ENCODE data around the gene OR6N2.

Gene OR6N2, protein sequence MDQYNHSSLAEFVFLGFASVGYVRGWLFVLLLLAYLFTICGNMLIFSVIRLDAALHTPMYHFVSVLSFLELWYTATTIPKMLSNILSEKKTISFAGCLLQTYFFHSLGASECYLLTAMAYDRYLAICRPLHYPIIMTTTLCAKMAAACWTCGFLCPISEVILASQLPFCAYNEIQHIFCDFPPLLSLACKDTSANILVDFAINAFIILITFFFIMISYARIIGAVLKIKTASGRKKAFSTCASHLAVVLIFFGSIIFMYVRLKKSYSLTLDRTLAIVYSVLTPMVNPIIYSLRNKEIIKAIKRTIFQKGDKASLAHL

DNA sequence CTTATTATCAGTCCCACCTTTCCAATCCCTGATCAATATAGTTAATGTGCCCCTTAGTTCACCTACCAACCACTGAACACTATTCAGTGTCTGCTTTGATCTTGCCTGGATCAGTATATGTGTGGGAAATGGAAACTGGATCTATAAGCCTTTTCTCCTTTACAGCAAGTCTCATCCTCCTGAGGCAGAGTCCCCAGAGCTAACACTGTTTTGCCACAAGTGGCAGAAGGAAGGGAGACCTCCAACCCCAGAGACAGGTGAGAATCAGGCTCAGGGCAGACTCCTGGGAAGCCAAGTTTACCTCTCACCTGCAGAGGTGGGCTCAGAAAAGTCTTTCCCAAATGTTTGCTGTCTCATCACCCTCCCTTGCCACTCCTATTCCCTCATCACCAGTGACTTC, at the start of gene OR6N2:
TSS of gene OR6N2 (minus strand) at position 101 of the 400 bp plus-strand sequence. CDS start 3,569 bp downstream, outside the sequence.
- DNase-seq (ENCODE audit: low read depth in 2 of 2): no peak

DNA sequence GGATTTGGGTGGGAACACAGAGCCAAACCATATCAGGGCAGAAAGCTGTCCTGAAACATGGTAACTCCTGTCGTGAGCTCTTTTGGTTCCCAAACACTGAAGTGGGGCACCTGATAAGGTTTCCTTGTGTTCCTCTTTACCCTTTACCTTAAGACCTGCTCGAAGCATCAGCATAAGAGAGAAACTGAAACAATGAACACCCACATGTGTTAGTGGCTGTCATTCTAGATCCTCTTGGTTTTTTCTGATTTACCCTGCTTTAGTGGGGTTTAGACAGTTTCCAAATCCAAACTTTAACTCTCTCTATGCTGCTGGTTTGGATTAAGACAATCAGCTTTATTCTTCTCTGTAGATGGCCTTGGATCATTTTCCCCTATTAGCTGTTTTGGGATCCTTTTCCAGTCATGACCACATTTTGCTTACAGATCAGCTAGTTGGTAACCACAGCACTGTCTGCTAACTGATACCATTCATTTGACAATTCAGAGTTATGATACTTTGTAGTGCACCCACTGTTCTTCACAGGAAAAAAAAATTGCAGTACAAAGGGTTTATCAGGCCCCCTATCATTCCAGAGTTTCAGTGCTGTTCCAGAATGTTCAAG, 49.2 kb upstream of the OR6N2 start:
- no peak for DNase-seq (ENCODE audit: low read depth in 2 of 2)

DNA sequence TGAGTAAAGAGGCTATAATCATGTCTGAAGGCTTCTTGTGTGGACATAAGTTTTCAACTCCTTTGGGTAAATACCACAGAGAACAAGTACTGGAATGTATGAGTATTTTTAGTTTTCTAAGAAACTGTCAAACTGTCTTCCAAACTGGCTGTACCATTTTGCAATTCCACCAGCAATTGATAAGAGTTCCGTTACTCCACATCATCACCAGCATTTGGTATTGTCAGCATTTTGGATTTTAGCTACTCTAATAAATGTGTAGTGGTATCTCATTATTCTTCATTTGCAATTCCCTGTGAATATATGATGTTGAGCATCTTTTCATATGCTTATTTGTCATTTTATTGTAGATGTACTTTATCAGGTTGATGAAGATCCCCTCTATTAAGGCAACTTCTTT, 40.7 kb upstream of the OR6N2 start:
- no peak for DNase-seq (ENCODE audit: low read depth in 2 of 2)

DNA sequence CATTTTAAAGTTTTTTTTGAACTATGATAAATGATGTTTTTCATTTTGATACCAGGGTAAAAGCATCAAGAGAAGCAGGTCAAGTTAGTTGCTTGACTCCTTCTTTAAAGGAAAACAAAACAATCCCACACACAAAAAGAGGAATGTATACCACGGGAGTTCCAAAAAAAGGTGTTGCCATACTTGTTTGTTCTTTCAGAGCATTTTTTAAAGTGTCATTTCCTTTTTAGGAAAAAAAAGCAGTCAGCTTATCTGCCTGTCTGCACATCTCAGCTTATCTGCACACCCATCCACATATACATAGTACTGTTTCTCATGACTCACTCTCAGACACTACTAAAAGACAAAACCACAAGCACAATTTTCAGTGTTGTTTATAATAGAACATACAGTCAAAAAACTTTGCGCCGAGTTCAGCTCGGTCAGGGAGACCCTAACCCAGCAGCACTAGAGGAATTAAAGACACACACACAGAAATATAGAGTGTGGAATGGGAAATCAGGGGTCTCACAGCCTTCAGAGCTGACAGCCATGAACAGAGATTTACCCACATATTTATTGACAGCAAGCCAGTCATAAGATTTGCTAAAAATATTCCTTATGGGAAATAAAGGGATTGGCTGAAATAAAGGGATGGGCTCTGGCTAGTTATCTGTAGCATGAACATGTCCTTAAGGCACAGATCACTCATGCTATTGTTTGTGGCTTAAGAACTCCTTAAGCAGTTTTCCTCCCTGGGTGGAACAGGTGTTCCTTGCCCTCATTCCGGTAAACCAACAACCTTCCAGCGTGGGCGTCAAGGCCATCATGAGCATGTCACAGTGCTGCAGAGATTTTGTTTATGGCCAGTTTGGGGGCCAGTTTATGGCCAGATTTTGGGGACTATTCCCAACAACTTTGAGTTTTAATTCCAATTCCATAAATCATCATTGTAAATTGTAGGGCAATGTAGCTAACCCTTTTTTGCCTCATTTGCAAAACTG, 38.7 kb upstream of the OR6N2 start:
- DNase-seq (ENCODE audit: low read depth in 2 of 2): no peak

DNA sequence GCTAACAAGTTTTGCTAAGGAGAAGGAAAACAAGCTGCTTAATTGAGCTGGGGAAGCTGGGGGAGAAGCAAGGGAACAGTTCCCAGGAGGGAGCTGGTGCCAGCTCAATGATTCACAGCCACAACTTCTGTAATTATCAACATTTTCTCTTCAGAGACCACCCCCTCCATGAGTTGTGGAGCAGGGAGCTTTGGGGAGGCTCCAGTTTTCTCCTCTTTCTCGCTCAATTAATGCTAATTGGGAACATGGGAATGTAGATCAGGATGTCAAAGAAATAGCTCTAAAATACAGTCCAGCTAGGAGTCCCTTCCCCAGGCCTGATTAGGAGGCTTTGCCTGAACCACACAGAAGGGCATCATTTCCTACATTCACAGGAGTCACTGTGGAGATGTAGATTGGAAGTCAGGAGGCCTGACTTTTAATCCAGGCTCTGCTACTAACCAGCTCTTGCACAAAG, 38.0 kb upstream of the OR6N2 start:
- DNase-seq (ENCODE audit: low read depth in 2 of 2): no peak

DNA sequence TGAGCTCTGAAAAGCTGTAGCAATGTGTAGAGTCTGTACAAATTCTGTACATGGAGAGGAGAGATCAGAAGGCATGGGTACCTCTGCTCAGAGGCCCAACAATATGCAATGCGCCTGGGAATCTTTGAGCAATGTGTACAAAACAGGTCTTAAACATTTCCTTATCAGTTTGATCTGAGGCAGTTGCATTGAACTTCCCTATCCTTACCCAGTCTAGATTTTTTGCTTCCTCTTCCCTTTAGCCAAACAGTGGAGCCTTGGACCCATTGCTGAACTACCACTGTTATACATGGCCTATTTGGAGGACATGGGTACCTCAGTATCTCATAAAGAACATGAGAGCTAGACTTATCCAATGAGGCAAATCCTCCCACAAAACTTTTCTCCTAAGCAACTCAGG, 37.6 kb upstream of the OR6N2 start:
- no peak for DNase-seq (ENCODE audit: low read depth in 2 of 2)

DNA sequence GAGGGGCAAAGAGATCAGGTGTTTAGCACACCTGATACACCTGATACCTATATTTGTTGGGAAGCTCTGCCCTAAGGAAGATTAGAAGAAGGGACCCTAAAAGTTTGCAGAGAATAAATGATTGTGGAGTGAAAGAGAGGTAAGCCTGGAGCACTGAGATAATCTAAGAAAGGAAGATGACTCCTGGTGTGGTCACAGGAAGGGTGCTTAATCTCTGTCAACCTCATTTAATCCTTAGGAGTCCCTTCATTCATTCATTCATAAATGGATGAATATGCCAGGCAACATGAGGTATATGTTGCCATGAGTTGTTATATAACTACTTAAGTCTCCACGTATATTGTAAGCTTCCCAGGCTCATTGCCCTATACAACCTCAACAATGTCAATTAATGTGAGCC, 34.0 kb upstream of the OR6N2 start:
- DNase-seq (ENCODE audit: low read depth in 2 of 2): no peak

DNA sequence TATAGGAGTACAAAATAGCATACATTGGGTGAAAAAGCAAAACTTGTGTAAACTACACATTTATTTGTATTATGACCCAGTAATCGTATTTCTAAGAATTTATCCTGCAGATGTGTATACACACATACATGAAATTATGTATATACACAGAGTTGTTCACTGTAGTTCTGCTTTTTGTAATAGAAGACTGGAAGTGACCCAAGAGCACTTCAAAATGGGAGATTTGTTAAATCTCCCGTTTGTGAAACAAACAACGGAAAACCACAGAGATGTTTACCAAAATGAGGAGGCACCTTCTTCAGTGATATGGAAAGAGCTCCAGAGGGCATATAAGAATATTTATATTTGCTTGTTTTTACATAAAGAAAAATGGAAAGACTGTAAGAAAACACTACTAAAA, 32.2 kb upstream of the OR6N2 start:
- no peak for DNase-seq (ENCODE audit: low read depth in 2 of 2)

DNA sequence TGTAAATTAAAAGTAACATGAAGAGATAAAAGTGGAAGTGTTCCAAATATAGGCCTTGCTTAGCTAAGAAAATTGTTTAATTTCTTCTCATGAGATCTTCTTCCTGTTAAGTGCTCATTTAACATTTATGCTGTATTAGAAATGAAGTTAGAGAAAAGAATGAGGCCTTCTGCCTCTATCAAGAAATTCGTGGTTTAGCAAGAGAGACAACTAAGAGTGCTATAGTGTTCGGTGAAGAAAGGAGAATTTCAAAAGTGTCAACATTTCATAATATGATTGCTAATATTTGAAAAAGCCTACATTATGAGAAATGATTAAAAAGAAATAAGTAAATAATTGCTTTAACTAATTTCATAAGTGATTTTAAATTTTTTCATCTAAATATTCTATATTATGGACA, 31.3 kb upstream of the OR6N2 start:
- DNase-seq (ENCODE audit: low read depth in 2 of 2): no peak

DNA sequence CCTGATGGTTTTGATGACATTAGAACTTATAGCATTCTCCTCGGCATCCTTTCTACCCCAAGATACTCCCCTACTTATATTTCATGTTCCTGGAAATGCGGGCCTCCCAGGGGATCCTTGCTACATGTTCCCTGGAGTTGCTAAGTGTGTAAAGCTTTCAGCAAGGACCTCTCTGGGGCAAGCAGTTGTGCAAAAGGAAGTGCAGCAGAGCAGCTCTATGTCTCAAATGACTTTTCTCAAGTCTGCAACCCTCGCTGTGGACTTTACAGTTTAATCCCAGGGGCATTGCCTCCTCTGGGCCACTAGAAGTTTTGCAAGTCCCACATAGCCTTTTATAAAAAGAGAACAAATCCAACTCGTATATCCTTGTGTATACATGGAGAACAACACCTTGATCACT, 29.3 kb upstream of the OR6N2 start:
- DNase-seq (ENCODE audit: low read depth in 2 of 2): no peak

DNA sequence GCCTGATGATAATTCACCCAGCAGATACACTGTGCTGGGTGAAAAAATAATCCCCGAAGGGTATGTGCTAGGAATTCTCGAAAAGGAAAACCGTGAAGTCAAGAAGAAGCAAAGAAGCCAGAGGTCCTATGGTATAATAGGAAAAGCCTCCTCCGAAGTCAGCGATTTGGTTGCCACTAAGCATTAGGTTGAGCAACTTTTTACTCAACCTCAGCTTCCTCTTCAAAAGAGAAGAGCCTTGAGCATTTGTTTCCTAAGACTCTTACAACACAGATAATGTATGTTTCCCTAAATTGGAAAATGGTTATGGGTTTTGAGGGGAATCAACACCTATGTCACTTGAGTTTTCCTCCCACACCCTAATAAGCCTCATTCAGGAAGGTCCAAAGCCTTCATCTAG, 28.9 kb upstream of the OR6N2 start:
- no peak for DNase-seq (ENCODE audit: low read depth in 2 of 2)

DNA sequence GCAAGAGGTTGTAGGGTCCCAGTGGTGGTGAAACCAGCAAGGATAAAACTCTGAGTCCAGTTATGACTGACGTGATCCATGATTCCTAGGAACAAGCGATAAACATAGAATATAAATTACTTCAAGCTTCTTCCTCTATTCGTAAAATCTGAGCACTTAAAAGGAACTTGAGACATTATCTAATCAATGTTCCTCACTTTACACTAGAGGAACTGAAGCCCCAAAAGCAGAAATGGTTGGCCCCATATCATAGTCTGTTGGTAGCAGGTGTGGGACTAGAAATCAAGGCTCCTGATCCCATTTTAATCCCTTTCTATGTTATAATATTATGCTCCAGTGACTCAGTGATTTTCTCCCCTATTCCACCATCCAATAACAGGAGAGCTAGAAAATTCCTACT, 28.3 kb upstream of the OR6N2 start:
- DNase-seq (ENCODE audit: low read depth in 2 of 2): no peak

DNA sequence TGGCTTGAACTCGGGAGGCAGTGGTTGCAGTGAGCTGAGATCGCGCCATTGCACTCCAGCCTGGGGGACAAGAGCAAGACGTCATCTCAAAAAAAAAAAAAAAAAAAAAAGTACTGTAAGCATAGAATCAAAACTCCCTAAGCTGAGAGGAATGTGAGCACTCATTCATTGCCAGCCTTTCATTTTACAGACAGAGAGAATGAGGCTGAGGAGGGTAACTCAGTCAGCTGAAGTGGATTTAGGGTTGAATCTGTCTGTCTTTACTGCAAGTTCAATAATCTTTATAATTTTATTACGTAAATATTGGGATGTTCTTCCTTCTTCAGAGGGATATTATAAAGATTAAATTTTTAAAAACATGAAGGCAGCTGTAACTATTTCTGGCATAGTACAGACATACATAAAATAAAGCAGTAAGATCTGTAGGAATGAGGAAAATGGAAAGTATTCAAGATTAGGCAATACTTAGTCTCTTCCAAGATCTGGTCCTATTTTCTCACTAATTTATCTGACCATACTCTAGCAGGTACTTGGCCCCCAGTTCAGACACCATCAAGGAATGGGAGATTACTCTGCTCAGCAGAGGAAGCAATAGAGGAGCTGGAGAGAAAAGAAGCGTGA, 26.0 kb upstream of the OR6N2 start:
- no peak for DNase-seq (ENCODE audit: low read depth in 2 of 2)

DNA sequence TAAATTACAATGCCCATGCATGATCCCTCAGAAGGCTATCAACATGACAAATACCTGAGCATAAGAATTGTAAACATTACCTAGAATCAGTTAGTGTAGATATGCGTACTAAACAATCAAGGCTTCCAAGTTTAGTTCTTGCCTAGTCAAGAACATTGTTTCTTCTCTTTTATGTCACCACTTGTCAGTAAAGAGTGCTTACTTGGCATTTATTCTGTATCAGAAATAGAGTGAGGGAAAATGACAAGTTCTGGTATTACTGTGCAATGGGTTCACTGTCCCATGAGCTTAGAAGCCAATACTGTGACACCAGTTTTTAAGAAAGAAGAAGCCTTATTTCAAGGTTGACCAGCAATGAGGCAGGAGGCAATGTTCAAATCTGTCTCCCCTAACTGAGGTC, 22.7 kb upstream of the OR6N2 start:
- no peak for DNase-seq (ENCODE audit: low read depth in 2 of 2)

DNA sequence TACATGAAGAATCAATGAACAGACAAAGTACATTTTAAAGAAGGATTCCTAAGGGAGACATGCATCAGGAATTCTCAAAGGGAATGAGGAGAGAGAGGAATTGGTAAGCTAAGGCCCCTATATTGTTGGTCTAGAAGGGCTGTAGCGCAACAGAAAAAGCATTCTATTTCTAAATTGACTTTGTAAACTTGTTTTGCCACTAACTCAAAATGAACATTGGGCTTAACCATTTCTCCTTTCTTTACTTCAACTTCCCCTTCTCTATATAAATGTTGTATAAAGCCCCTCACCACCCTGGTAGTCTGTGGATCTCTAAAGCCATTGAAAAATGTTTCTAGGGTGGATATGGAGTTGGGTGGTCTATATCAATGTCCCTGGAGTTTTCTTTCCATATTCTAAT, 20.4 kb upstream of the OR6N2 start:
- DNase-seq (ENCODE audit: low read depth in 2 of 2): no peak

DNA sequence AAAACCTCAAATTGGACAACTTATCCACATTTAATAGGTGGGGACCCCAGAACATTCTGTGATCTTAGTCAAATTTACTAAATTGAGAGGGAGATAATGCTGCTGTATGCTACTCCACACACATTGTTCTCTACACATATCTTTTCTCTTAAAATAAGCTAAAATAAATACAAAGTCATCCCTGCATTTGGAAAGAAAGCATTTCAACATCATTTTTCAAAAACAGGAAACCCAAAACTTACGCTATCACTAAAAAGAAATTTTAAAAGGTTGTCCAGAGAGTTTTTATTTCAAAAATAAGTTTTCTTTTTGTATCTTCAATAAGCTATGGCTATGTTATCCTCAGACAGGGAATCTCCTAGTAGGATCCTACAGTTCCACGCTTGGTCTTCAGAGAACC, 19.5 kb upstream of the OR6N2 start:
- DNase-seq (ENCODE audit: low read depth in 2 of 2): no peak

DNA sequence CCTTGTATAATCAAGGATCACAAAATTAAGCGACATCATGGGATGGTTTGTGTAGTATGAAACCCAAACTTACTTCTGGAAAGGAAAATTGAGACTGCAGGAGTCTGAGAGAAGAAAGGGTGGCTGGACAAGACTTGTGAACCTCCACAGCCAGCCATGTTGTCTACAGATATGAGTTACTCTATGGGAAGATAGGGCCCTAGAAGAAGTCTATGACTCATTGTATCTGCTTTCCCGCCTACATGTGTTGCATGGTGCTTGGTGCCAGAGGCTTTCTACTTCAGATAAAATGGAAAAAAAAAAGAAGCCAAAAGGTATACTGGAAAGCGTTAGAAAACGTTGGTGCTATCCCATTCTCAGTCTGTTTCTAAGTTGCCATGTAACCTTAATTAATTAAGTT, 18.7 kb upstream of the OR6N2 start:
- no peak for DNase-seq (ENCODE audit: low read depth in 2 of 2)

DNA sequence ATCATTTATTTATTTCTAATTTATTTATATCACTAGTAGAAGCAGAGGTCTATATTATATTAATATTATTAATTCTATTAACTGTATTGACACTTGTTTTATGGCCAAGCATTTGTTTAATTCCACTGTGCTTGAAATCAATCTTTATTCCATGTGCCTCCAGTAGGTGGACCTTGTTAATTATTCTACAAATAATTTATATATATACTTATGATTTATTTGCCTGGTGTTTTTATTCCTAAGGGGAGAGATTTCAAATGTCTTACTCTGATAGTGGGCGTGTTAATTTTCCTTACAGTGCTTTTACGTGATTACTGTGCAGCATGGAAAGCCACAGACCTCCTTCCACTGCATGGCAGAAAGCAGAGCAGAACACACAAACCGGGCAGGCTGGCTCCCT, 17.5 kb upstream of the OR6N2 start:
- no peak for DNase-seq (ENCODE audit: low read depth in 2 of 2)

DNA sequence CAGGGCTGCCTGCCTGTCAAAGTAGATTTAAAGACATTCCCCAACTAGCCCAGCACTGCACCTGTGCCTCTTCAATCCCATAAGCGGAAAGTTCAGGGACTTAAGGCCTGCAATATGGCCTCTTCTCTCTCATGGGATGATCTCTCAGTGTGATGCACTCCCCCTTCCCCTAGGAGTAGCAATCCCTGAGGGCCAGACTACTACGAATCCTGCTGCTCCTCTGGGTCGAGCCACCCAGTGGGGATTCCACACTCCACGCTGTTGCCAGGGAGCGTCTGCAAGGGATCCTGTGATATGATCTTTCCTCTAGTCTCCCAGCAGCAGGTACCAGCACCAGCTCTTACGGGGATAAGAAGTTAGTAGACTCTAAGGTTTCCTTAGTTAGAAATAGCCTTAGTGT, 13.2 kb upstream of the OR6N2 start:
- DNase-seq (ENCODE audit: low read depth in 2 of 2): no peak

DNA sequence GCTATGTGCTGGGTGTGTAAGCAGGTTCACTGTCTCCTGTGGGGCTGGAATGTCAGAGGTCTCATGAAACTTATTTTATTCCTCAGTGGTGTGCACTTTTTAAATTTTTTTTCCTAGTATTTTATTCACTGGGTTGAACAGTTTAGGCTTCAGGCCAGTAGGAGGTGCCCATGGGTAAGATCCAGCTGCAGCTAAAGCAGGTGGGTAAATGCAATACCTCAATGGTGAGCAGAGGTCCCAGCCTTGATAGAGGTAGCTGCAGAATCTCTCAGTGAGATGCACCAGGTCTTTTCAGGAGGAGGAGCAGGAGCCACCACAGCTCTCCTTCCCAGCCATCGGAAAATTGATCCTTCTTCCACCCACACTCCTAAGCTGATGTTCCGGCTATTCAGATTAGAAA, 12.6 kb upstream of the OR6N2 start:
- DNase-seq (ENCODE audit: low read depth in 2 of 2): peak in 1 of 2 donors; percentile 17

DNA sequence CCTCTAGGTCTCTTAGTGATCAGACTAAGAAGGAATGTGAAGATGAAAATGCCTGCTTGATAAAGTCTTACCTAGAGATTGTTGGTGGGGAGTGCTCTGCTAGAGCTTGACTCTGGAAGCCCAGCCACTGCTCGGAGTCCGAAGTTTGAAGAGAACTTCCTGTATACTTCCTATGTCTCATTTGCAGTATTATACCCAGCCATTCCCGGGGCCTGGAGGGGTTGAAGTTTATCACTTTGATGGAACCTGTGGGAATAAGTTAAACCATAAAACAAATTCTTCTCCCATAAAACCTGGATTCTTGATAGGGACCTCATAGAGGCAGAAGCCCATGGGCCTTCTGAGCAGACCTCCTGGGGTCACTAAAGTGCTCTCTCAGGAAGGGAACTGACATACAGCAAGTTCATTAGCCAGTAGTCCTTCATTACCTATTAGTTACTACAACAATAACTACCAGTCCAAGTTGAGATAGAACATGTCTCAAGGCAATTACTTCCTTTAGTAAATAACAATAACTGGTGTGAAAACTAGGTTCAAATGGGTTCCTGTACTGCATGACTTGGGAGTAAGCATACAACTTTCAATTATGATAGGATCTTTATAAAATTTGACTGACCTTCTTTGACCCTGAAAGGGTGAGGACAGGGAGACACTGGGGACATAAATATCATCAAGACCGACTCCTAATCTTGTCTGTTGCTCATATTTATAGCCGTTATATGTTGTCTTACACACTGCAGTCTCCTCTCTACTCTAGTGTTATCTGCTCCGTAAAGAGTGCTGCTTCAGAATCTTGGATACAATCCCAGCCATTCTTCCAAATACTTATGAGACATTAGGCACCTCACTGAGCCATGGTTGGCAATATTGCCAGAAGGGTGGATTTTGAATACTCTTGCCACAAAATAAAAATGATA, 8.8 kb downstream of the OR6N2 start, which contains the start of gene OR6N1:
TSS of gene OR6N1 (minus strand) at position 246 of the 917 bp plus-strand sequence. CDS start 5,513 bp downstream, outside the sequence.
- no peak for DNase-seq (ENCODE audit: low read depth in 2 of 2)

Measured in stimulated activated CD4-positive, alpha-beta T cell treated with anti-CD3 and anti-CD28 coated beads, Interleukin-1b, Interleukin-23, amount 100 ng/mL, for 1 hour (primary cell).